Hematopoietic multipotent progenitor cell treated with erythropoietin and hydrocortisone succinate and interleukin-3 and kit ligand, for 6 days (in vitro differentiated cells): ENCODE data around the gene HAO1.
"Not testable (repeated sequence)": the region's sequence is repeated elsewhere in the genome, so short reads cannot be mapped to it uniquely, and the experiment has no call there.

ENCODE experiments used
- DNase-seq: peaks from one replicate; pipeline ENCODE4 v3.0.0-alpha.2; 2015

The HAO1 gene

DNA sequence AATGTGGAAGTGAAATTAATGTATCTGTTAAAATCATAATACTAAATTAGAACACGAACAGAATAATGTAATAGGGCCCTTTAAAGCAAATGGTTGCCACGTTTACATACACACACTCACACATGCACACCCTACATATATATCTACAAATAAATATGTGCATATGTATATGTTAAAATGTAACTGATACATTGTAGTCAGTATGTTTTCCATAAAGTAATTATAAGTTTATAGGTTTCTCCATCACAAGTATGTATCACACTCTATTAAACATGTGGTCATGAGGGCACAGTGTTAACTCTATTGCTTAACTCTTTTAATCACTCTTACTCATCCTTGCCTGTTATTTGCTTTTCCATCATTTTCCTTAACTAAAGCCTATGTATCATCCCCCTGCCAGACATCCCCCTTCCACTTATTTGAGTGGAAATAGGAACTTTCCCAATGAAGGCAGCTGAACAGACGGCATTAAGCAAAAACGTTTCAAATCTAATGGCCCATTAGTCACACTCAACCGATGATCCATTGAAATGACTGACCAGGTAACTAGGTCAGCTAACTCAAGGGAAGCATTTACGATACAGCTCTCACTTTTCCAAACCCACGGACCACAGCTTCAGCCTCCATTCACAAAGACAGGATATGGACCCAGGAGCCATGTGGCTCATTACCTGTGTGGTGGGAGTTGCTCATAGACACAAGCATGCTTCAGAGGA is 89.3 kb downstream of the HAO1 start:
- no peak for DNase-seq

DNA sequence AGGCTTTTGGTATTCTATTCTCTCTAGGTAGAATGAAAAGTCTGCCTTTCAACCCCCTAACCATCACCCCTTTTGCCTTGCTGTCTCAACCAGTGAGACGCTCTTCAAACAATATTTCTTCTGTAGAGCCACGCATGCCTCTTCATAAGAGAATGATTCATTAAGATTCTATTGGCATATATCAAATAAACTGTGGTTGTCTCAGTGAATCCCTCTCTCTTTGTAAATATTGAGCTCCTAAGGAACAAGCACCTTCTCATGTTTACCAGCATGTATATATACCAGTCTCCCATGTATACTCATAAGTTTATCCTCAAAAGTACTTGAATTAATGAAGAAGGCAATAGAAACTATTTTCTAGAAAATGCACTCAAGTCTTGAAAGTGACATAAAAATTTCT is 90.6 kb downstream of the HAO1 start:
- no peak for DNase-seq

DNA sequence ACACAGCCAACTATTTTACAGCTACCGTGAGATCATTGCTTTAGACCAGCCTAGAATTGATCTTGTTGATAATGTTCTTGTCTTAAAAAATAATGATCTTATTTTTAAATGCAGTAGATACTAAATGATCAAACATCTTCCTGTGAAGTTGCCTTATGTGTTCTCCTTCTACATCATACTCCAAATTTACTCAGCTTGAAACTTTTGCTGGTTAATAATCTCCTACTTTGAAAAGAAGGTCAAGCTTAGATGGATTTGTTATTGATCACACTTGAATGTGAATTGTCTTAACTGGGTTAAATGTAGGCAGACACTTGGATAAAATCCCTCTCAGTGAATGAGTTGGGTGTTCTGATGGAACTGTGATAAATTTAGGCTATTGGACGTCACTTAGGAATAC is 91.9 kb downstream of the HAO1 start:
- DNase-seq = no peak

DNA sequence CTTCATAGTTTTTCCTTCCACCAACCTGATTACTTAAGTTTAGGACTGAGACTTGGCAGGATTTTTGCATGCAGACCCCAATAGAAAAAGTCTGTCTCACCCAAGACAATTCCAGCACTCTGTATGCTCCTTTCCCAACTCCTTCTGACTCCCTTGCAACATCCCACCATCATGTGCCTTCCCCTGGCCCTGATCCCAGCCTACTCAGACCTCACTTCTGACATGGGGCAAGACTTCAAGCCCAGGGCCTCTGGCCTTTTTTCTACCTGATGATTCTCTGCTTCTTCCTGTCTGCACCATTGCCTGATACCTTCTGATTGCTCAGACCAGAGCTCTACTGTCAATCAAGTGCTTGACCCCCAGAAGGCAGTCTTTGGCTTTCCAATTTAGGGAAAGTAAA is 96.6 kb downstream of the HAO1 start:
- no peak for DNase-seq

DNA sequence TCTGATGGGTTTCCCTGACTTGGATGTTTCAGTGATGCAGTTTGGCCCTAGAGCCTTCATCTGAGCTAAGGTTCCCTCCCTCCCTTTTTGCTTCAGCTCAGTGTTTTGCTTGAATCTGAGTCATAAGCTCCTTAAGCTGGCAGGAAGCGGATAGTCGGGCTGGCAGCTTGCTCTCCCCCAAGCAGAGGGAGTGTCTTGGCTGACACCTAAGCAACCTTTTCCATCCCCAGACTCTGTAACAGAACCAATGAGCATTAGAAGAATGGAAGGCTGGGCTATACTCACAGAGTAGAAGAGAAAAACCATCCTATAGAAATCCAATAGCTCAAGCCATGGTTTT is 98.3 kb downstream of the HAO1 start:
- no peak for DNase-seq

DNA sequence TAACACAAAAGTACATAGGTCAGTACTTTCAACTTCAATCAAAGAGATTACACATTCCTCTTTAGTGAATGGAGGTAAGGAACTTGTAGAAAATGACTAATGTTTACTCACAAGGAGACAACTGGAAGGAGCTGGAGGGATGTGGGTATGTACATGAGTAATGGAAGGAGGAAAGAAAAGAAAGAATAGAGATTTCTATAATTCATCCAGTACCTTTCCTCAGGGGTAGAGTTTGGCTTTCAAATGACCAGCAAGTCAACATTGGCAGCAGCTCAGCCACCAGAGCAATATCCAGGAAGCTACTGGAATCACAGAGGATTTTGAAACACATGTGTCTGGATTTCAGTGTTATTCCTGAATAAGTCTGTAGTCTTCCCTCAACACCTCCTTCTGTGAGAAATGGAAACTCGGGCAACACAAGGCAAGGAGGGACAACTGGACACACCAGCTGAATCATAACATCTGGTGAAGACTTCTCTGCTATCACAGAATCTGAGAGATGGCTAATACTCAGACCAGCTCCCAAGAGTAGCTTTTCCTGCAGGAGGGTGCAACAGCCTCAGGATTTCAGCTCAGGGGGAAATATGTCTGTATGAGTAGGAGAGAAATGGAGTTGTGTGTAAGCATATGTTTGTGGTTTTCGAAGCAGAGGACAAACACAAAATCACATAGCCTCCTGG is 98.8 kb downstream of the HAO1 start:
- DNase-seq = no peak

DNA sequence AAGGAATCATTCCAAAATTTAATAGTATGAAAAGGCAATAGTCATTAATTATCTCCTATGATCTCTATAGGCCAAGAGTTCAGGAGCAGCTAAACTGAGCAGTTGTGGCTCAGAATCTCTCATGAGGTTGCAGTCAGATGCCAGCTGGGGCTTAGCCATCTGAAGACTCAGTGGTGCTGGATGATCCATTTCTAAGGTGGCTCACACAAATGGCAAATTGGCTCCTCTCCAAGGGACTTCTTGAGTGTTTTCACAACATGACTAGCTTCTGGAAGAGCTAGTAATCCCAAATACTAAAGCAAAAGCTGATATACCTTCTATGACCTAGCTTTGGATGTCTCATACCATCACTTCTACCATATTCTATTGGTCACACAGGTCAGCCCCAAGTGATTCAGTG is 104.2 kb downstream of the HAO1 start:
- DNase-seq = no peak

DNA sequence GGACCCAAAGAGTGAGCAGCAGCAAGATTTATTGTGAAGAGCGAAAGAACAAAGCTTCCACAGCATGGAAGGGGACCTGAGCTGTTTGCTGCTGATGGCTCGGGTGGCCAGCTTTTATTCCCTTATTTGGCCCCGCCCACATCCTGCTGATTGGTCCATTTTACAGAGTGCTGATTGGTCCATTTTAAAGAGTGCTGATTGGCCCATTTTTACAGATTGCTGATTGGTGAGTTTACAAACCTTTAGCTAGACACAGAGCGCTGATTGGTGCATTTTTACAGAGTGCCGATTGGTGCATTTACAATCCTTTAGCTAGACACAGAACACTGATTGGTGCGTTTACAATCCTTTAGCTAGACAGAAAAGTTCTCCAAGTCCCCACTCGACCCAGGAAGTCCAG is 105.8 kb downstream of the HAO1 start:
- DNase-seq = not testable (repeated sequence)
